Activated naive CD8-positive, alpha-beta T cell treated with anti-CD3 and anti-CD28 coated beads, Interleukin-2, amount 50 U/mL, for 16 hours (primary cell): ENCODE data around the gene POLQ.
"Not testable (repeated sequence)": the region's sequence is repeated elsewhere in the genome, so short reads cannot be mapped to it uniquely, and the experiment has no call there.

Source experiments
- DNase-seq: peaks from one replicate; pipeline ENCODE4 v3.0.0-alpha.2; 2020; ENCODE audit warnings: low read depth, low spot score

The POLQ gene

DNA sequence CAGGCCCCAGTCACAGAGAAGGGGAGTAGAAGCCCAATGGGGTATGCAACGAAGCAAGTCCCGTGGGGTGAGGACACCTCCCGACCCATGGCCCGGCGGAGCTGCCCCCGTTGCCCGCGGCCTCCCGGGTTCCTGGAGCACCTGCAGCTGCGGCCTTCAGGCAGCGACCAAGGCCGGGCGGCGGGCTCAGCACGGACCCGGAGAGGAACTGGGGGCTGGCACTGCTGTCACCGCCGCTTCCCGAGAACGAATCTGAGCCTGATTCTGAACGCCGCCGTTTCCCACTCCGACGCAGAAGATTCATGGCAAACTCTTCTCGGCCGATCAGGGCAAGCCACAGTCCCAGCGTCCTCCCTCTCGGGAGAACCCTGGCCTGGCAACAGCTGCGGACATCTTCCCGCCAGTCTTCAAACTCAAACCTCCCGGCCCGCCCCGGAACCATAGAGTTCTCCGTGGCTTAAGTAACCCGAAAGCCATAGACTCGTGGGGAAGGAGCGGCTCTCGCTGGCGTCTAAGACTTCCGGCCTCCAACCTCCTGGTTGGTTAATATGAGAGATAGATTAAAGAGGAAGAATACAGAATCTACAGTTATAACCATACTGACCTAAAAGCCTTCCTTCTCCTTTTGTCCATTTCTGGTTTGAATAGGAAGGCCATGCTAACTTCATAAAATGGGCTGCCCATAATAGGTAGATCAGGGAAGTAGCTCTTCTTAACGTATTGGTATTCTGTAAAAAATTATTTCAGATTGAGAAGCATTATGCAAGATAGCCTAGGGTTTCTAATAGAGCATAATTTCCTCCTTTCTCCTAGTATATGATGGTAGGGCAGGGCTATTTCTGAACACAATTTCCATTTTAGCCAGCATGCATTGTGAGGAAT, at the start of gene POLQ:
Gene POLQ (minus strand): TSS at position 415 of the 882 bp plus-strand sequence. CDS start 111 bp downstream, at position 304.
- DNase-seq, result peak; percentile 72

- no peak for DNase-seq
Measured at GRCh38 chr3:121594850-121595249, 49.1 kb upstream of the POLQ start.

DNA sequence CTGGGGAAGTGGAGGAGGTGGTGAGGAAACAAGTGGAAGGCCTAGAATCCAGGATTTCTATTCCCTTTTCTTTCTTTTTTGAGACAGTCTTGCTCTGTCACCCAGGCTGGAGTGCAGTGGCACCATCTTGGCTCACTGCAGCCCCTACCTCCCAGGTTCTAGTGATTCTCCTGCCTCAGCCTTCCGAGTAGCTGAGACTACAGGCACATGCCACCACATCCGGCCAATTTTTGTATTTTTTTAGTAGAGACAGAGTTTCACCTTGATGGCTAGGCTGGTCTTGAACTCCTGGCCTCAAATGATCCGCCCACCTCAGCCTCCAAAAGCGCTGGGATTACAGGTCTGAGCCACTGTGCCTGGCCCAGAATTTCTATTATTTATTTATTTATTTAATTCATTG, 48.0 kb upstream of the POLQ start:
- DNase-seq, result not testable (repeated sequence)

DNA sequence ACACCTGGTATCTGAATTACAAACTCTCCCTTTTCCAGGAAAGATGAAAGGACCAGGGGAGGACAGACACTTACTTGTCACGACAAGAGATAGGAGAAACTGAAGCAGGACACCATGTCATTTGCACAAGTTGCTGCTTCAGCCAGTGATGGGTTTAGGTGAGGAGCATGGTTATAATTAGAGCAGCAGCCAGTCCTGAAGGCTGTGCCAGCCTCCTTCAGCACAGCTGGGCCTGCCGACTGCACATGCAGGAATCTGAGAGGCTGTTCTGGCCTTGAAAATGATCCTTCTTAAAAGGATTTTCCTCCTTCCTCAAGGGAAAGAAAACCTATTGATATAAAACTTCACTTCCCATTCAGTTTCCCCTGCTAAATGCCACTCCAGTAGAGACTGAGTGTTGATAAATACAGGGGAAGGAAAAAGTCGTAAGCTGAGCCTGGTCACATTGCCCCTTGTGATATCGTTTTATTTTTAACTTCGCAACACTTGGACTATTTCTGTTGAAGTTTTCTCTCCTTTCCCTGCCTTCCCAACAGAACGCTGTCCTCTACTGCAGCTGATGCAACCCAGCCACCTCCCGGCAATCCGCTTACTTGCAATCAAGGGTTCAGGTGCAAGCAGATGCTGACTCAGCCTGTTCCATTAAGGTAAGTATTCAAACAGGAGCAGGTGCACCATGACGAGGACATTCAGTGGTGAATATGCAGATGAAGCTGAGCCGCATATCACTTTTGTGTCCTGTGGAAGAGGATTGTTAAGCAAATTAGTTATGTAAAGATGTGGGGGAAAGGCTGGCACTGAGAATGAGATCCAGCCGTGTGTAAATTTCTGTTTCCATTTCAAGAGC, 47.3 kb upstream of the POLQ start, which contains the start of gene FBXO40:
Gene FBXO40 (plus strand): TSS at position 524 of the 847 bp plus-strand sequence. CDS start 27,197 bp downstream, outside the sequence.
- no peak for DNase-seq

GRCh38 chr3:121584418-121584817, 38.6 kb upstream of the POLQ start:
- DNase-seq, result no peak

- DNase-seq, result no peak
Measured at GRCh38 chr3:121581691-121582090, 35.9 kb upstream of the POLQ start.

GRCh38 chr3:121574449-121574848, 28.7 kb upstream of the POLQ start:
- no peak for DNase-seq

GRCh38 chr3:121567649-121568048, 21.9 kb upstream of the POLQ start, which contains the start of gene ARGFX:
Gene ARGFX, plus strand, starts transcription at chr3:121567949. Its CDS starts 2,765 bp downstream, at chr3:121570714.
- DNase-seq, result no peak

GRCh38 chr3:121566773-121567172, 21.0 kb upstream of the POLQ start:
- no peak for DNase-seq

GRCh38 chr3:121562148-121562547, 16.4 kb upstream of the POLQ start:
- DNase-seq, result no peak

- no peak for DNase-seq
Measured at GRCh38 chr3:121557426-121557934, 11.7 kb upstream of the POLQ start.

- no peak for DNase-seq
Measured at GRCh38 chr3:121552797-121553196, 7.0 kb upstream of the POLQ start.

DNA sequence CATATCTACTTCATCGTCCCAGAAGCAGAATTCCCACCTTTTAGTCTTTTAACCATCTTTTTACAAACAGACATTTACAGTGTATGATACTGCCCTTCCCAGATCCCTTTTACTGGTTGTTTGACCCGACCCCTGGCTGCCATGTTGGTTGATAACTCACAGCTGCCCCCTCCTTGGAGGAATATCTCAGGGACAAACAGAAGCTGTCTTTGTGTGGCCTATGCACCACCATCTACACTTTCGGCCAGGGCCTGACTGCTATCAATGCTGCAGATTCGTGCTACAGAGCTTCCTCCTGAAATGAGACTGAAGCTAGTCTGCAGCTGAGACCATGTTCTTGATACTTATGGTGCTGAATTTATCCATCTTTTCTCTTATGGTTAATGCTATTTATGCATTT, 6.6 kb upstream of the POLQ start:
- DNase-seq, result no peak

DNA sequence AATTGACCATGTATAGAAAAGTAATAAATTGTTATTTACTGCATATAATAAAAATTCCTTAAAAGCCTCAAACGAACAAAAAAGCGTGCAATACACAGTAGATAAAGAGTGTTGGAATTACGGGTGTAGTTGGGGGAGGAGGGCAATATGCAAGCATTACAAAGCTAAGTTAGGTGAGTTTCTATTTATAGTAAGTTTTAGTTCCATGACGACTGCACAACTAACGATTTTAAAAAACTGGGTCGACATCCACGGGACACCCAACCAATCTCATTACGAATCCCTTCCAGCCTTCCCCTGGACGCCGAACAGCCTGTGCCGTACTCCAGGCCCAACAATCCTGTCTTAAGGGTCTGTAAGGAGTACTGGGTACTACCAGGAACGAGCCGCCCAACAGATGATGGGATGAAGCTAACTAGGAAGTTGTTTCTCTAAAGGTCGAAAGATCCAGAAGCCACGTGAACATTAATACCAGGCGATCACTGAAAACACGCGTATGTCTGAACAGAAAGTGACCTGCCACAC, 677 bp downstream of the POLQ start:
- no peak for DNase-seq

- no peak for DNase-seq
Measured at GRCh38 chr3:121542924-121543323, 2.9 kb downstream of the POLQ start.

DNA sequence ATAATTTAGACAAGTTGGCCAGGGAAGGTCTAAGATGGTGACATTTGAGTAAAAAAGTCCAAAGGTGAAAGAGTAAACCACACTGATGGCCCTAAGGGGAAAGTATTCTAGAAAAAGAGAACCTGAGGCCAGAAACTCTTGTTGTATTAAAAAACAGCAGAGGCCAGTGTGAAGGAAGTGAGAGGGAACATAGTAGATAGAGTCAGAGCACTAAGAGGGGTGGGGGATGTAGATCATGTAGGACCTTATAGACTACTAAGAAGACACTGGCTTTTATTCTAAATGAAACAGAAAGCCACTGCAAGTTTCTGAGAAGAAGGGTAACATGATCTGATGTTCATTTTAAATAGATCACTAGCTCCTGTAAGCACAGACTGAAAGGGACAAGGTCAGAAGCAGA, 14.5 kb downstream of the POLQ start:
- no peak for DNase-seq

GRCh38 chr3:121529308-121529707, 16.5 kb downstream of the POLQ start:
- no peak for DNase-seq

DNA sequence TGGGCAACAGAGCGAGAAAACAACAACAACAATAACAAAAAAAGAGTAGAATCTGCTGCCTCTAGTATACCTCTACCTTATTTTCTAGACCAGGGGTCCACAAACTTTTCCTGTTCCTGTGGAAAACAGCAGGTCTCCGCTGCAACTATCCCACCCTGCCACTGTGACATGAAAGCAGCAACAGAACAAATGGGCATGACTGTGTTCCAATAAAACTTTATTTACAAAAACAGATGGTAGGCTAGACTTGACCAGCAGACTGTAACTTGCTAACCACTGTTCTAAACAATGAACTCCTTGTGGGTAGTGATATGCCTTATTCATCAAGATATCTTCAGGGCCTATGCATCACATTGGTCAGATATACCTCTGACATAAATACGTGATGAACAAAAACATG, 25.3 kb downstream of the POLQ start:
- DNase-seq, result no peak

- DNase-seq, result no peak
Measured at GRCh38 chr3:121517953-121518655, 27.7 kb downstream of the POLQ start.

- no peak for DNase-seq
Measured at GRCh38 chr3:121515862-121516261, 29.9 kb downstream of the POLQ start.

DNA sequence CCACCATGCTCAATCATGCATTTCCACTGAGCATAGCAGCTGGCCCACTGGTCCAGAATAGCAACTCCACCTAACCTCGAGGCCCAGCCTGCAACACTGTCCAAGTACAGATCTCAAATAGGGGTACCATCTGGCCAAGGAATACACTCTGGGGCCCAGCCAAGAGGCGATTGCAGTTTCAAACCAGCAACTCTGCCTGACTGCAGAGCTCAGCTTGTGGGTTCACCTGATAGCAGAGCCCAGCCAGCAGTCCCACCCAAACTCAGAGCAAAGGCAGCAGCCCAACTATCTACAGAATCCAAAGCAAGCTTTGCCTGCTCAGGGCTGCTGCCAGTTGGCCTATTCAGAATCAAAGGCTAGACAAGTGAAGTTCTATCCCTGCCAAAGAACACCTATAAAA, 30.5 kb downstream of the POLQ start:
- no peak for DNase-seq
